ENCODE measurements around the gene STAC2.

STAC2 gene

GRCh38 chr17:39209317-39210092, 16.2 kb downstream of the STAC2 start:
- DNase-seq = peak; percentile 37 to 58 (median 55)

- DNase-seq = no peak
These were observed 16.9 kb downstream of the STAC2 start for GRCh38 chr17:39208893-39209292.

- DNase-seq = no peak
These were observed 17.6 kb downstream of the STAC2 start for GRCh38 chr17:39208136-39208535.

GRCh38 chr17:39205112-39205526, 20.6 kb downstream of the STAC2 start:
- DNase-seq = no peak

GRCh38 chr17:39204245-39204644, 21.5 kb downstream of the STAC2 start:
- DNase-seq = no peak

DNA sequence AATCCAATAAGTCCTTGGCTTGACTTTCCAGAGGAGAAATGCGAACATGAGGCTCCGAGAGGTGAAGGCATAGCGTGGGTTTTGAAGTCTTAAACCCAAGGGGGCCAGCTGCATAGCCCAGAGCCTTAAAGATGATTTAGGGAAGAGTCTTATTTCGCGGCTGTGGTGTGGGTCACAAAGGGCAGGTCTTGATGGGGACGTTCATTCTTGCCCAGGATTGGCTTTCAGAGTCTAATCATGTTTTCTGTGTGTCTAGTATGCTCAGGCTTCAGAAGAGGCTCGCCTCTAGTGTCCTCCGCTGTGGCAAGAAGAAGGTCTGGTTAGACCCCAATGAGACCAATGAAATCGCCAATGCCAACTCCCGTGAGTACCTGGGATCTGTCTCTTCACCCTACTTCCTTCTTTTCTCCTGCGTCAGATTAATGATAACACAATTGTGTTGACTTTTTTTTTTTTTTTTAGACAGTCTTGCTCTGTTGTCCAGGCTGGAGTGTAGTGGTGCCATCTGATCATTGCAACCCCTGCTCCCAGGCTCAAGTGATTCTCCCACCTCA, 24.7 kb downstream of the STAC2 start:
- DNase-seq = no peak

DNA sequence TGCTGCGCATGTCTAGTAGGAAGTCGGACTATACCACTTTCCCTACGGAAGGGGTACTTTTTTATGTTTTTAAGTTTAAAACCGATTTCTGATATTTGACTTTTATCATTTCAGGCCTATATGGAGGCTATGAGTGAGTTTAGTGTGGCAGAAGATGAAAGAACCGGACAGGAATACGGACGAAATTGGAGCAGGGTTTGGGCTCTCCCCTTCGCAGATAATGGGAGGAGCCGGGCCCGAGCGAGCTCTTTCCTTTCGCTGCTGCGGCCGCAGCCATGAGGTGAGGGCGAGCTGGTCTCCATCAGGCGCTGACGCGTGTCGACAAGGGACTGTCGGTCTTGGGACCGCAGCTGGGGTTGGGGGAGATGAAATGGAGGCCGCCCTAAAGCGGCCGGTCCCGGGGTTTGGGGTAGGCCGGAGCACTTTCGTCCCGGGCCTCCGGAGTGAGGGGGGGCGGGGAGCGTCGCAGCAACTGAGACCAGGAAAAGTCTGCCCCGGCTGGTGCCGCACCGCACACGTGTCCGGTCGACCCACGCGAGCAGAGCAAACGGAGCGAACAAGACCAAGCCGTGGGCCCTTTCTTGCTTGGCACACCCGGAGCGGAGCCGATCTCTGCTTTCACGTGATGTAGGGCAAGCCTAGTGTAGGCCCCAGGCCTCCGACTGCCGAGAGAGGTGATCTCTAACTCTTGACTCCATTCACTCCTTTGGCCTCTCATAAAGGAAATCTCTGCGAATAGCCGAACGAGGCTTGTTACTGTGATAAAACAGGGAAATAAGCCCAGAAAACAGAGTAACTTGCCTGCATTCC, 25.5 kb downstream of the STAC2 start, which contains the start of gene RPL19:
RPL19 (plus strand) TSS at position 214 of the 810 bp plus-strand sequence; CDS start at position 276, 62 bp downstream.
- peak in 4 of 5 donors; percentile 64 to 78 (median 74) for DNase-seq

DNA sequence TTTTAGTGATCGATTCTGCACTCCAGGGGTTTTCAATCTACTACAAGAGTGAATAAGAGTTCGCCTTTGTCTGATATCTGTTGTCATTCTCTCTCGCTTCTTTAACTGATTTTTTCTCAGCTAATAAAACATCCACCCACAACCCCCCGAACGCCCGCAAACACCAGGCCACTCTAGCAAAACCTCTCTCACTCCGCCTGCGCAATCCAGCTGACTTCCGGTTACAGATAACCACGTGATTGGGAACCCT, 26.0 kb downstream of the STAC2 start:
- peak; percentile 70 to 91 (median 80) for DNase-seq

DNA sequence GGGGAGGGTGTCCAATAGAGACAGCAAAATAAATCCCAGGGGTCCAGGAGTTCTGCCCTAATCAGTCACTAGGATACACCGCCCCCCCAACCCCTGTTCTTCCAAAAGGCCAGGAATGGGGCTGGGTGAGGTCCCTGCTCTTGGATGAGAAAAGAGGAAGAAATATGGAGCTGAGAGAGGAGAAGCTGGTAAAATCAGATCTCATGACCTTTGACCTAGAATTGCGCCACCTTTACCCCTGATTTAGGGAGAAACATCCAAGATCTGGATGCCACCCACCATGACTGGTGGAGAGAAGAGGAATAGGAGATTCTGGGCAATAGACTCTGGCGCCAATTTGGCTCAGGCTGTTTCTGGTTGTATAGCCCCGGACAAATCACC, 27.6 kb downstream of the STAC2 start:
- no peak for DNase-seq

DNA sequence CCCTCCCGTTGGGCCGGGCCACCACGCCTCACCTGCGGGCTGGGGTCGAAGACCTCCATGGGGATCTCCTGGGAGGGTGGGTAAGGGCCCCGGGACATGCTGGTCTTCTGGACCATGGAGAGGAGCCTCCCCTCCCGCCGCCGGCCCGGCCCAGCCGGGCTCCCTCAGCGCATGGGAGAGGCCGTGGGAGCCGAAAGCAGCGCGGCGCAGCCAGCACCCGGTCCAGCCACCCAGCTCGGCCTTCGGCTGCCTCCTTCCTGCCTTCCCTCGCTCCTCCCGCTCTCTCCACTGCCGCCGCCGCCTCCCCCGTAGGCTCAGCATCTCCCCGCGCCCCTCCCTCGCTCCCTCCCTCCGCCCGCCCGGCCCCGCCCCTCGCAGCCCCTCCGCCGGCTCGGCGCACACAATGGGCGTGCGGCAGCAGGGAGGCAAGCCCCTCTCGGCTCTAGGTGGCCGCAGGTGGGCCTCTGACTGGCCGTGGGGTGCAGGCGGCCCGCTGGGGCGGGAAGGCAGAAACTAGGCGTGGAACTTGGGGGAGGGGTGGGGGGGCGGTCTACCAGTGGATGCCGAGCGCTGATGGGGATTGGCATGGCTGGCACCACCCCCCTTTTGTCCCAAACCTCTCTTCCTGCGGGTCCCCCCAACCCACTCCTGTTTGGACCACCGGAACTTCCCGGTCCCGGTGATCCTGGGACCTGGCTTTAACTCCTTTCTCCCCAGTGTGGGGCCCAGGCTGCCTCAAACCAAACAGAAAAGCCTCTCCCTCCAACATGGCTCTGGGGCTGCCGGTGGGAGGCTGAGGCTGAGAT, 28.2 kb downstream of the STAC2 start, which contains the start of gene CACNB1:
CACNB1 (minus strand) TSS at position 290 of the 806 bp plus-strand sequence; CDS start at position 116, 174 bp downstream.
- DNase-seq = peak; percentile 64 to 77 (median 67)

DNA sequence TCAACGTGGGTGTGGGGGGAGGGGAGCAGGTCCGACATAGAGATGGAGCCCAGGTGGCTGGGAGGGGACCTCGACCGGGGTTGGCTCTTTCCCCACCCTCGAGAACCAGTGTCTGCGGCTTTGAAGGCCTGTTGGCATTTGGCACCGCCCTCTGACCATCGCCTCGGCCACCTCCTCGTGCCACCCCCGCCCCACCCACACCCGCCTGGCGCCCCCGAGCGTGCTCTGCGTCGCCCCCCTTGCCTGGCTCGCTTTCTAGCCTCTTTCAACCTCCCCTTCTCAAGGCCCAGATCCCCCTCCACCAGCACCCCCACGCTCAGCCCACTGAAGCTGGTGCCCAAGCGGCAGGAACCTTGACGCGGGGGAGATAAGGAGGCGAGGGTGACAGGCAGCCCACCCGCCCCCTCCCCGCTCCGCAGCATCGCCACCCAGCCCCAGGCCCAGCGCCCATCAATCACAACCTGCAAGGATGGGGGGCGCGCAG, 28.9 kb downstream of the STAC2 start:
- no peak for DNase-seq

DNA sequence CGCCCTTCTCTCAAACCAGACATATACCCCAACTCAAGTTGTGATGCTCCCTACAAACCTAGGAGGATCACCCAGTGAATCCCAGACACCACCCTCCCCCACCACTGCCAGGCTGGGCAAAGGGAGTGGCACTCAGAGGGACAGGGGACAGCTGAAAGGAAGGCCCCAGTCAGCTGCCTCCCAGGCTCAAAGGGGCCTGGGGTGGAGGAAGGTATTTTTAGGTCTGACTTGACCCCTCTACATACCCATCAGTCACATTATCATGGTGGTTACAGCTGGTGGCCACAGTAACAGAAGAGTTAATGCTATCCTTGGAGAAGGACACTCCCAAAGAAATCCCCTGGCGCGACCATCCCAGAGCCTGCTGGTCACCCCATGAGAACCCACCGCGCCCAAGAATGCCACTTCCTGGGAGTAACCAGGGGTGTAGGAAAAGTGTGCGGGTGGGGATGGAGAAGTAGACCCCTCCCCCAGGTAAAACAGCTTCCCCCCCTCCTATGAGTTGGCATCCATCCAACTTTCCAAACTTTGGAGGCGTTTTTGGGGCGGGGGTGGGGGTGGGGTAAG, 29.4 kb downstream of the STAC2 start:
- no peak for DNase-seq

DNA sequence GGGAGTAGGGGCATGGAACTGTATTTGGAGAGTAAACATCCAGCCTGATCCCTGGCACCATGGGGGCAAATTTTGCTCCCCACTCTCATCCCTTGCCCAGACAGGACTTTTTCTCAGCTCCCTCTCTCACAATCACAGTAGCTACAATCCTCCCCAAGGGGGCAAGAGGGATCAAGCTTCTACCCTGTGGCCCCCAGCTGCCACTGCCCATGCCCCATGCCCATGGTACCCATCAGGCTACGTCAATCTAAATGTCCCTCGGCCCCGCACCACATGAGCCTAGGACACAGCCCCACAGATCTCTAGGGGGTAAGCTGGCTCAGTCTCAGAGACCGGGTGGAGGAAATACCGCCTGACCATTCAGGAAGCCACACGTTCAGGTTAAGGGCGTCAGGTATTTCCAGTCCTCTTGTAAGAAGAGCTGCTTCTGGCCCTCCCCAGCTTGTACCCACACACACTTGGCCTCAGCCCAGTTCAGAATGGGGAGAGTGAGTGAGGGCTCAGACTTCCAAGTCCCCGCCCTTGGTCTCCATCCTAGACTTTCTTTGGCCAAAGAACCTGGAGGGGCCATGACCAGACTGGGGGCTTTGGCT, 30.1 kb downstream of the STAC2 start:
- no peak for DNase-seq

DNA sequence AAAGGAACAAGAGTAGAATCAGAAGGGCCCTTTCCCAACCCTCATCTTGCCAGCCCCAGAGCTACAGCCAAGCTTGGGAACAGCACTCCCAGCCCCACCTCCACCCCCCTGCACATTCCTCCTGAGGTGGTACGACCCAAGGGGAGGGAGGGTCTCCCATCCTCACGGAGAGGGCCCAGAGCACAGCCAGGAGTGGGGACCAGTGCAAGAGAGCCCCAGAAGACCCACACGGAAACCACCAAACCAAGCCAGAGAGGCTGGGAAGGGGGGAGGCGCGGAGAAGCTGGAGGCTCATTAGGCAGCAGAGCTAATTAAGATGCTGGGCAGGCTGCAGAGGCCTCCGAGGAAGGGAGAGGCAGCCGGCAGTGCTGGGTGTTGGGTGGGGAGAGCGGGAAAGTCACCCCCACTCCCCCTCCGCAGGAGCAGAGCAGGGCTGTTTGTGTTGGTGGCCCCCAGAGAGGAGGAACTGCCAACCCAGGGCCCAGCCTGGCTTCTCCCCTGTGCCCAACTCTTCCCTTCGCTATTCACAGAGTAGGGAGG, 30.7 kb downstream of the STAC2 start:
- no peak for DNase-seq

GRCh38 chr17:39194089-39194984, 31.4 kb downstream of the STAC2 start:
- no peak for DNase-seq

DNA sequence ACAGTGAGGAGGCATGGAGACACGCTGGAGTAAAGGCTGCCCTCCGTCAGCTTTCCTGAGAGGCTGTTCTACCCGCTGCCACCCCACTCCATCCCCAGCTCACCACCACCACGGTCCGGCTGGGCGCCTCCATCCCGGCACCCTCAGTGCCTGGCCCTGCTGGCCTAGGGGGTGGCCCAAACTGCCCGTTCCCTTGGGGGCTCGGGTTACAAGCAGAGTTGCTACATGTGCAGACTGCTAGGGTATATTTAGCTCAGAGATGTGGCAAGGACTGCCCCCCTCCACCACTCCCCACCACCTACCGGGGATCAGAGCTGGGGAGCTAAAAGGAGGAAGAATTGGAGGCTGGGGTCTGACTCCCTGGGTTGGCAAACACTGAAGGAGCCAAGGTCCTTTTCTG, 32.4 kb downstream of the STAC2 start:
- no peak for DNase-seq

DNA sequence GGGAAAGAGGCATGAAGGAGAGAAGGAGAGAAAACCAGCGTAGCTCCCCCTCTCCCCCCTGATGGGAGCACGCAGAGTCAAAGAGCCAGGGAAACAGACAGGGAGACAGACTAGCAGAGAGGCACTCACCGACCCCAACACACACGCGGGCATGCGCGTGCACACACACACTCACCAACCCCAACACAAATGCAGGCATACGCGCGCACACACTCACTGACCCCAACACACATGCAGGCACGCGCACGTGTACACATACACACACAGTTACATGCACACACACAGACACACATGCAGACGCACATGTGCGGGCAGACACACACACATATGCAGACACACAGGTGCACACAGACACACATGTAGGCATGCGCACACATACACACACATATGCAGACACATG, 32.8 kb downstream of the STAC2 start:
- no peak for DNase-seq

DNA sequence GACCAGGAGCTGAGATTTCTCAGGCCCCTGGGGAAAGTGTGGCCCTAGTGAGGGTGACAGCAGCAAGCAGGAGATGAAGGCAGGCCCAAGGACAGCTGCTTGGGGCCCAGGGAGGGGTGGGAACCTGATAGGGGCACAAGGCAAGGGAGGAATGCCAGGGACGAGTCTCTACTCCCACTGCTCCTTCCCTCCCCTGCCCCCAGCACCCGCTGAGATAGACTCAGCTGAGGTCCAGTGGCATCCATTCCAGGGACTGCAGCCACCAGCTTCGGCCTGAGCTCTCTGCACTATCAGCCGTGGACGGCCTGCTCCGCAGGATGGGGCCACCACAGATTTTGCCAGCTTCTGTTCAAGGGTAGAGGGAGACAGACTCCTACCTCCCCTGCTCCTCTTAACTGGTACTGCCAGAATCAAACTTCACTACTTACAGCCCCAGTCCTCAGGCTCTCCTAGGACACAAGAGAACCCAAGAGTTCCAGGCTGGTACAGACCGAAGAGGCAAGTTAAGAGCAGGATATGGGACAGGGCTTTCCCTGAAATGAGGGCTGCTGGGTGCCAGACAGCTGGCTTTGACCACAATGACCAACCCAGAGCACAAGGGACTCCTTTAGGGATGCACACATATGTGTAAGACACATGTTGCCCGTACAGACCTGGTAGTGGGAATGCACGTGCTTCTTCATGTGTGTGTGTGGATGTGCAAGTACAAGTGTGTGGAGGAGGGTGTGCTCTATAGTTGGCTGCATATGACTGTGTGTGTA, 33.8 kb downstream of the STAC2 start:
- DNase-seq = no peak

GRCh38 chr17:39187152-39187830, 38.5 kb downstream of the STAC2 start:
- DNase-seq = no peak

All from T-helper 1 cell (primary cell).